Endothelial cell (in vitro differentiated cells): ENCODE data around the gene RNF183. TPM values are rescaled to one million over a fixed set of nuclear protein-coding genes. Genes with fewer than 3 reads are reported as not detected.

Source experiments
- DNase-seq: peaks from one replicate; pipeline ENCODE4 v3.0.0; 2021; ENCODE audit warnings: low spot score
- H3K27ac Mint-ChIP-seq: one replicate; pipeline ENCODE4 v1.8.0; 2021; ENCODE audit warnings: mixed read lengths, inconsistent platforms; ENCODE audit not compliant: unreplicated experiment
- H3K27me3 Mint-ChIP-seq: one replicate; pipeline ENCODE4 v1.8.0; 2021; ENCODE audit warnings: mild to moderate bottlenecking, moderate library complexity, mixed read lengths, inconsistent platforms; ENCODE audit not compliant: unreplicated experiment
- H3K36me3 Mint-ChIP-seq: one replicate; pipeline ENCODE4 v1.8.0; 2021; ENCODE audit warnings: mild to moderate bottlenecking, low read depth, mixed read lengths, inconsistent platforms; ENCODE audit not compliant: unreplicated experiment
- H3K4me1 Mint-ChIP-seq: one replicate; pipeline ENCODE4 v1.8.0; 2021; ENCODE audit warnings: mild to moderate bottlenecking, mixed read lengths, inconsistent platforms; ENCODE audit not compliant: unreplicated experiment
- H3K4me3 Mint-ChIP-seq: one replicate; pipeline ENCODE4 v1.8.0; 2021; ENCODE audit warnings: mild to moderate bottlenecking, mixed read lengths, inconsistent platforms; ENCODE audit not compliant: unreplicated experiment
- H3K9me3 Mint-ChIP-seq: one replicate; pipeline ENCODE4 v1.8.0; 2021; ENCODE audit warnings: mixed read lengths, inconsistent platforms; ENCODE audit not compliant: unreplicated experiment
- CTCF ChIP-seq: fragments of 200-600 bp; sonication (generic); IDR thresholded peaks from one replicate; pipeline ENCODE4 v1.5.0; 2021; ENCODE audit warnings: antibody characterized with exemption; ENCODE audit not compliant: unreplicated experiment
- total RNA-seq: library from RNA; stranded (reverse); fragmentation: NEBNext Ultra II Directional; extraction: Animal tissue kit (Norgen Biotek cat#: 25700); gene quantifications from one replicate; pipeline ENCODE4 v1.2.1, GENCODE V29; 2021; ENCODE audit not compliant: unreplicated experiment

RNF183 gene
- total RNA-seq, 1 donor from 2014 or later = not detected

- no peaks in the 10 kb centered on the region for H3K9me3 Mint-ChIP-seq
- H3K36me3 Mint-ChIP-seq = peaks cover 26% of the 10 kb centered on the region
- no peak for DNase-seq
- no peak overlapping the region for H3K4me3 Mint-ChIP-seq
- no peak for TF ChIP-seq CTCF
- no peaks in the 10 kb centered on the region for H3K4me1 Mint-ChIP-seq
- H3K27ac Mint-ChIP-seq = no peak overlapping the region
- H3K27me3 Mint-ChIP-seq = no peaks in the 10 kb centered on the region
These were observed 9.8 kb downstream of the RNF183 start for GRCh38 chr9:113293285-113293878.

- no peak overlapping the region for H3K27ac Mint-ChIP-seq
- no peak for TF ChIP-seq CTCF
- no peaks in the 10 kb centered on the region for H3K9me3 Mint-ChIP-seq
- no peaks in the 10 kb centered on the region for H3K4me1 Mint-ChIP-seq
- H3K36me3 Mint-ChIP-seq = peaks cover 46% of the 10 kb centered on the region
- no peak overlapping the region for H3K4me3 Mint-ChIP-seq
- DNase-seq = no peak
- H3K27me3 Mint-ChIP-seq = no peaks in the 10 kb centered on the region
These were observed 13.0 kb downstream of the RNF183 start for GRCh38 chr9:113290052-113290607.

- Mint-ChIP-seq H3K27ac (no peak overlapping the region), H3K4me3 (no peak overlapping the region), H3K27me3 (no peaks in the 10 kb centered on the region), H3K9me3 (no peaks in the 10 kb centered on the region), H3K4me1 (no peaks in the 10 kb centered on the region), H3K36me3 (peaks cover 46% of the 10 kb centered on the region)
- DNase-seq = no peak
- TF ChIP-seq CTCF = no peak
These were observed 14.1 kb downstream of the RNF183 start for GRCh38 chr9:113289091-113289490.

GRCh38 chr9:113281356-113281755, 21.8 kb downstream of the RNF183 start:
- no peak for TF ChIP-seq CTCF
- peaks cover 33% of the 10 kb centered on the region for H3K36me3 Mint-ChIP-seq
- no peak for DNase-seq
- H3K4me1 Mint-ChIP-seq = no peaks in the 10 kb centered on the region
- H3K4me3 Mint-ChIP-seq = no peak overlapping the region
- no peaks in the 10 kb centered on the region for H3K9me3 Mint-ChIP-seq
- no peaks in the 10 kb centered on the region for H3K27me3 Mint-ChIP-seq
- H3K27ac Mint-ChIP-seq = no peak overlapping the region

- no peak for DNase-seq
- Mint-ChIP-seq H3K9me3 (no peaks in the 10 kb centered on the region), H3K27me3 (no peaks in the 10 kb centered on the region), H3K4me3 (no peak overlapping the region), H3K27ac (no peak overlapping the region), H3K36me3 (peaks cover 30% of the 10 kb centered on the region), H3K4me1 (no peaks in the 10 kb centered on the region)
- no peak for TF ChIP-seq CTCF
These were observed 24.3 kb downstream of the RNF183 start for GRCh38 chr9:113278840-113279239.
